Left hindlimb (tissue), 1 donor: ENCODE data around the gene RNF138.
"Not testable (repeated sequence)": the region's sequence is repeated elsewhere in the genome, so short reads cannot be mapped to it uniquely, and the experiment has no call there.

Source experiments
- DNase-seq: peaks from one replicate; pipeline ENCODE4 v3.0.0-alpha.2; 2018

The RNF138 gene

GRCh38 chr18:32091724-32092421 lies at the start of gene RNF138:
TSS of gene RNF138 (plus strand) at chr18:32091874. CDS start at chr18:32092777, 903 bp downstream.
- peak; percentile 89 for DNase-seq

GRCh38 chr18:32042337-32042736 lies 49.3 kb upstream of the RNF138 start:
- no peak for DNase-seq

GRCh38 chr18:32048507-32049091 lies 43.1 kb upstream of the RNF138 start:
- no peak for DNase-seq

GRCh38 chr18:32049393-32050171 lies 42.1 kb upstream of the RNF138 start:
- DNase-seq: no peak

- no peak for DNase-seq
These were observed 34.9 kb upstream of the RNF138 start for GRCh38 chr18:32056613-32057358.

- DNase-seq: no peak
These were observed 34.0 kb upstream of the RNF138 start for GRCh38 chr18:32057624-32058165.

GRCh38 chr18:32060026-32060425 lies 31.6 kb upstream of the RNF138 start:
- DNase-seq: no peak

GRCh38 chr18:32067375-32068167 lies 24.1 kb upstream of the RNF138 start:
- DNase-seq: no peak

GRCh38 chr18:32072321-32072720 lies 19.4 kb upstream of the RNF138 start:
- no peak for DNase-seq

- no peak for DNase-seq
These were observed 17.5 kb upstream of the RNF138 start for GRCh38 chr18:32074206-32074605.

- DNase-seq: no peak
These were observed 12.8 kb upstream of the RNF138 start for GRCh38 chr18:32078845-32079244.

GRCh38 chr18:32081881-32082280 lies 9.8 kb upstream of the RNF138 start:
- DNase-seq: no peak

- no peak for DNase-seq
These were observed 7.9 kb upstream of the RNF138 start for GRCh38 chr18:32083781-32084180.

GRCh38 chr18:32086881-32087280 lies 4.8 kb upstream of the RNF138 start:
- DNase-seq: no peak

GRCh38 chr18:32090831-32091230 lies 843 bp upstream of the RNF138 start:
- DNase-seq: not testable (repeated sequence)

GRCh38 chr18:32091325-32091723 lies 350 bp upstream of the RNF138 start:
- DNase-seq: no peak

- peak; percentile 100 for DNase-seq
These were observed 888 bp downstream of the RNF138 start for GRCh38 chr18:32092422-32093101.

GRCh38 chr18:32093102-32093511 lies 1.4 kb downstream of the RNF138 start:
- DNase-seq: peak; percentile 79

- DNase-seq: no peak
These were observed 1.8 kb downstream of the RNF138 start for GRCh38 chr18:32093523-32093922.

- DNase-seq: no peak
These were observed 3.7 kb downstream of the RNF138 start for GRCh38 chr18:32095192-32095899.

- no peak for DNase-seq
These were observed 4.2 kb downstream of the RNF138 start for GRCh38 chr18:32095900-32096229.
